ACC112 (cell line): ENCODE measurements around the gene PHKG2.

ENCODE experiments used
- H2AFZ ChIP-seq: fragments of 200-600 bp; sonication (generic); one replicate; pipeline ENCODE4 v1.6.0; 2017; ENCODE audit warnings: antibody characterized with exemption, low read length; ENCODE audit not compliant: unreplicated experiment
- H3K27ac ChIP-seq: fragments of 200-600 bp; sonication (generic); 2 replicates; pipeline ENCODE4 v1.5.1; 2014; ENCODE audit warnings: low read depth, mild to moderate bottlenecking, antibody characterized with exemption, low read length, moderate library complexity
- H3K27me3 ChIP-seq: fragments of 200-600 bp; sonication (generic); 2 replicates; pipeline ENCODE4 v1.6.1; 2014; ENCODE audit warnings: mild to moderate bottlenecking, antibody characterized with exemption, low read length, moderate library complexity, mixed read lengths; ENCODE audit not compliant: insufficient read depth
- H3K36me3 ChIP-seq: fragments of 200-600 bp; sonication (generic); 2 replicates; pipeline ENCODE4 v1.6.1; 2016; ENCODE audit warnings: mild to moderate bottlenecking, antibody characterized with exemption, low read length, moderate library complexity, mixed read lengths; ENCODE audit not compliant: insufficient read depth
- H3K4me1 ChIP-seq: fragments of 200-600 bp; sonication (generic); one replicate; pipeline ENCODE4 v1.6.1; 2016; ENCODE audit warnings: low read length, mixed read lengths; ENCODE audit not compliant: insufficient read depth, unreplicated experiment, control insufficient read depth
- H3K4me3 ChIP-seq: fragments of 200-600 bp; sonication (generic); 2 replicates; pipeline ENCODE4 v1.5.1; 2014; ENCODE audit warnings: mild to moderate bottlenecking, low read depth, low read length
- H3K79me2 ChIP-seq: fragments of 200-600 bp; sonication (generic); one replicate; pipeline ENCODE4 v1.6.0; 2016; ENCODE audit warnings: low read length; ENCODE audit not compliant: control insufficient read depth, unreplicated experiment, insufficient read depth

The PHKG2 gene

GRCh38 chr16:30744183-30744582 is 4.0 kb upstream of the PHKG2 start:
- Histone ChIP-seq H3K4me1 (peaks cover 37% of the 10 kb centered on the region), H3K79me2 (peaks cover 10% of the 10 kb centered on the region), H2AFZ (no peak overlapping the region), H3K4me3 (no peak overlapping the region), H3K27ac (no peak overlapping the region), H3K36me3 (peaks cover 8% of the 10 kb centered on the region), H3K27me3 (no peaks in the 10 kb centered on the region)

GRCh38 chr16:30745082-30745481 is 3.1 kb upstream of the PHKG2 start:
- Histone ChIP-seq H3K27ac (no peak overlapping the region), H3K4me1 (peaks cover 30% of the 10 kb centered on the region), H3K27me3 (no peaks in the 10 kb centered on the region), H2AFZ (no peak overlapping the region), H3K4me3 (no peak overlapping the region), H3K79me2 (peaks cover 19% of the 10 kb centered on the region), H3K36me3 (peaks cover 8% of the 10 kb centered on the region; the same call in 1 of the 2 replicates)

- Histone ChIP-seq H3K4me3 (no peak overlapping the region), H3K27ac (peak overlapping the region; percentile 71), H3K27me3 (no peaks in the 10 kb centered on the region), H3K79me2 (peaks cover 24% of the 10 kb centered on the region), H3K36me3 (peaks cover 14% of the 10 kb centered on the region), H3K4me1 (peaks cover 15% of the 10 kb centered on the region), H2AFZ (no peak overlapping the region)
These were observed 1.5 kb upstream of the PHKG2 start for GRCh38 chr16:30746638-30747175.

GRCh38 chr16:30747331-30747730 is 894 bp upstream of the PHKG2 start:
- H3K4me1 ChIP-seq = peaks cover 10% of the 10 kb centered on the region
- H3K4me3 ChIP-seq = peak overlapping the region; percentile 79
- H3K36me3 ChIP-seq = peaks cover 14% of the 10 kb centered on the region
- H2AFZ ChIP-seq = peak overlapping the region; percentile 0
- H3K79me2 ChIP-seq = peaks cover 19% of the 10 kb centered on the region
- no peaks in the 10 kb centered on the region for H3K27me3 ChIP-seq
- peak overlapping the region; percentile 71 for H3K27ac ChIP-seq

- Histone ChIP-seq H3K79me2 (peaks cover 19% of the 10 kb centered on the region), H3K4me1 (peaks cover 10% of the 10 kb centered on the region), H3K27me3 (no peaks in the 10 kb centered on the region), H3K4me3 (peak overlapping the region; percentile 79), H3K27ac (no peak overlapping the region), H3K36me3 (peaks cover 14% of the 10 kb centered on the region), H2AFZ (no peak overlapping the region)
These were observed 615 bp downstream of the PHKG2 start for GRCh38 chr16:30748634-30749445.

GRCh38 chr16:30750201-30750600 is 2.0 kb downstream of the PHKG2 start:
- Histone ChIP-seq H2AFZ (no peak overlapping the region), H3K27ac (no peak overlapping the region), H3K4me1 (peaks cover 10% of the 10 kb centered on the region), H3K79me2 (peaks cover 19% of the 10 kb centered on the region), H3K27me3 (no peaks in the 10 kb centered on the region), H3K4me3 (no peak overlapping the region), H3K36me3 (peaks cover 13% of the 10 kb centered on the region)

- Histone ChIP-seq H3K4me1 (peaks cover 10% of the 10 kb centered on the region), H3K27me3 (no peaks in the 10 kb centered on the region), H3K4me3 (no peak overlapping the region), H2AFZ (no peak overlapping the region), H3K79me2 (peaks cover 19% of the 10 kb centered on the region), H3K36me3 (peaks cover 11% of the 10 kb centered on the region), H3K27ac (no peak overlapping the region)
These were observed 2.7 kb downstream of the PHKG2 start for GRCh38 chr16:30750876-30751465.

GRCh38 chr16:30753596-30753995 is 5.4 kb downstream of the PHKG2 start:
- Histone ChIP-seq H3K4me3 (no peak overlapping the region), H3K4me1 (no peaks in the 10 kb centered on the region), H3K27me3 (no peaks in the 10 kb centered on the region), H3K79me2 (peaks cover 19% of the 10 kb centered on the region), H3K27ac (no peak overlapping the region), H2AFZ (no peak overlapping the region), H3K36me3 (peaks cover 11% of the 10 kb centered on the region)

- Histone ChIP-seq H3K27me3 (no peaks in the 10 kb centered on the region), H3K4me1 (no peaks in the 10 kb centered on the region), H3K79me2 (no peaks in the 10 kb centered on the region), H3K36me3 (peaks cover 6% of the 10 kb centered on the region), H3K4me3 (no peak overlapping the region), H3K27ac (no peak overlapping the region), H2AFZ (no peak overlapping the region)
These were observed 7.9 kb downstream of the PHKG2 start for GRCh38 chr16:30755955-30756780.

GRCh38 chr16:30756781-30757100 is 8.5 kb downstream of the PHKG2 start:
- H3K4me1 ChIP-seq = no peaks in the 10 kb centered on the region
- H3K79me2 ChIP-seq = no peaks in the 10 kb centered on the region
- H3K36me3 ChIP-seq = peaks cover 2% of the 10 kb centered on the region; the same call in 1 of the 2 replicates
- no peak overlapping the region for H3K4me3 ChIP-seq
- H2AFZ ChIP-seq = no peak overlapping the region
- H3K27ac ChIP-seq = no peak overlapping the region
- no peaks in the 10 kb centered on the region for H3K27me3 ChIP-seq
